Fibroblast of mammary gland (primary cell): ENCODE results near the gene PCP2.

Experiments used
- DNase-seq: peaks from one replicate; pipeline ENCODE4 v3.0.0-alpha.2; 2010; ENCODE audit warnings: low read depth
- H3K4me3 ChIP-seq: 2 replicates; pipeline ENCODE4 v1.5.1; 2011; ENCODE audit warnings: low read depth, mild to moderate bottlenecking, low read length, moderate library complexity; ENCODE audit not compliant: control insufficient read depth
- TF ChIP-seq, protein P1 (sequence below): conservative IDR thresholded peaks from 2 replicates; pipeline ENCODE4 v1.5.1; 2011; ENCODE audit warnings: low read depth, low read length, inconsistent platforms; ENCODE audit not compliant: control insufficient read depth, insufficient read depth

PCP2 gene

DNA sequence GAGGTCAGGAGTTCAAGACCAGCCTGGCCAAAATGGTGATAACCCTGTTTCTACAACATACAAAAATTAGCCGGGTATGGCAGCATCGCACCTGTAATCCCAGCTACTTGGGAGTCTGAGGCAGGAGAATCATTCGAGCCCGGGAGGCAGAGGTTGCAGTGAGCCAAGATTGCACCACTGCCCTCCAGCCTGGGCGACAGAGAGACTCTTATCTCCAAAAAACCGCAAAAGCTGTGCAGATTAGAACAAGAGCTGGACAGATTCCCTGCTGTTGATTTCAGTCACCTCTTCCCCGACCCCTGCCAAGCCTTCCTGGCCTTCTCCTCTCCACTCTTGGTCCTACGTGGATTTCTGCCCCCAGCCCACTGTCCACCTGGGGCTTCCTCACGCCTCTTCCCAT lies 29.6 kb downstream of the PCP2 start:
- no peak overlapping the region for H3K4me3 ChIP-seq
- DNase-seq: no peak
- TF ChIP-seq, protein P1, sequence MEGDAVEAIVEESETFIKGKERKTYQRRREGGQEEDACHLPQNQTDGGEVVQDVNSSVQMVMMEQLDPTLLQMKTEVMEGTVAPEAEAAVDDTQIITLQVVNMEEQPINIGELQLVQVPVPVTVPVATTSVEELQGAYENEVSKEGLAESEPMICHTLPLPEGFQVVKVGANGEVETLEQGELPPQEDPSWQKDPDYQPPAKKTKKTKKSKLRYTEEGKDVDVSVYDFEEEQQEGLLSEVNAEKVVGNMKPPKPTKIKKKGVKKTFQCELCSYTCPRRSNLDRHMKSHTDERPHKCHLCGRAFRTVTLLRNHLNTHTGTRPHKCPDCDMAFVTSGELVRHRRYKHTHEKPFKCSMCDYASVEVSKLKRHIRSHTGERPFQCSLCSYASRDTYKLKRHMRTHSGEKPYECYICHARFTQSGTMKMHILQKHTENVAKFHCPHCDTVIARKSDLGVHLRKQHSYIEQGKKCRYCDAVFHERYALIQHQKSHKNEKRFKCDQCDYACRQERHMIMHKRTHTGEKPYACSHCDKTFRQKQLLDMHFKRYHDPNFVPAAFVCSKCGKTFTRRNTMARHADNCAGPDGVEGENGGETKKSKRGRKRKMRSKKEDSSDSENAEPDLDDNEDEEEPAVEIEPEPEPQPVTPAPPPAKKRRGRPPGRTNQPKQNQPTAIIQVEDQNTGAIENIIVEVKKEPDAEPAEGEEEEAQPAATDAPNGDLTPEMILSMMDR: no peak

DNA sequence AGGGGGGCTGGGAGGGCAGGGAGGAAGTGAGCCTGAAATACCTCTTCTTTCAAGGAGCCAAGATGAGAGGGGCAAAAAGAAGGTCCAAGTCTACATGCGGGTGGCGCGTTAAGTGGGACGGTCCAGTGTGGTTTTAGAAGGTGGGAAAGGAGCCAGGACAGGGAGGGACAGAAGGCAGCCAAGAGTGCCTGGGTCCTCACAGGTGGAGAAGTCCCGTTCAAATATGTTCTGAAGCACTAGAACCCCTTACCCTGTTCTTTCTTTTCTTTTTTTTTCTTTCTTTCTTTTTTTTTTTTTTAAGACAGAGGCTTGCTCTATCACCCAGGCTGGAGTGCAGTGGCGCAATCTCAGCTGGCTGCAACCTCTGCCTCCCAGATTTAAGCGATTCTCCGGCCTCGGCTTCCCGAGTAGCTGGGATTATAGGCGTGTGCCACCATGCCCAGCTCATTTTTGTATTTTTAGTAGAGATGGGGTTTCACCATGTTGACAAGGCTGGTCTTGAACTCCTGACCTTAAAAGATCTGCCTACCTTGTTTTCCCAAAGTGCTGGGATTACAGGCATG lies 30.5 kb downstream of the PCP2 start:
- TF ChIP-seq, protein P1: no peak
- DNase-seq: no peak
- H3K4me3 ChIP-seq: no peak overlapping the region

DNA sequence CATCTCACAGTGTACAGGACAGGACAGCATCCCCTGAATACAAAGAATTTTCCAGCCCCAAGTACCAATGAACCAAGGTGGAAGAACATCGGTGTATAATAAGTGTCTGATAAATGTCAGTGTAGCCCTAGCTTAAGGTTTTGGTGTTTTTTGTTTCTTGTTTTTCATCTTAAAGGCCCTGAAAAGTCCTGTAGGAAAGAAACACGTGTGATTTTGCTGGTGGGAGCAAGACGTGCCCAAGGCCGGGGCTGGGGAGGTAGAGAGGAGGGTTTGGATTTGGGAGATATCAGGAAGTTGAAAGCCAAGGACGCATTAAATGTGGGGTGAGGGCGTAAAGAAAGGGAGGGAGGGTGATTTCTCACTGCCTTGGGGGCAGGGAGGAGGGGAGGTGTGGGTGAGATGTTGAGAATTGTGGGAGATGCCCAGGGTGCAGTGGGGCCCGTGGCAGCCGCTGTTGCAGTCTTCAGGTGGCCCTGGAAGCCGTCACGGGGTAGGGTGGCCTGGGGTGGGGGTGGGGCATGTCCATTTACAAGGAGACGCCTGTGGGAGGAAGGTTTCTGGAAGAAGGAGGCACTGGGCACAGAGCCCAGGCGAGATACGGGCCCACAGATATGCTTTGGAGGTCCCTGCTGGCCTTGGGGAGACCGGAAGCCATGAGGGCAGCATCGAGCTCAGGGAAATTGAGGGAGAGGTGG lies 31.1 kb downstream of the PCP2 start:
- H3K4me3 ChIP-seq: no peak overlapping the region
- TF ChIP-seq, protein P1: no peak
- no peak for DNase-seq

- TF ChIP-seq, protein P1: no peak
- DNase-seq: no peak
- H3K4me3 ChIP-seq: no peak overlapping the region
Observed at GRCh38 chr19:7600721-7601120, 32.8 kb downstream of the PCP2 start.

DNA sequence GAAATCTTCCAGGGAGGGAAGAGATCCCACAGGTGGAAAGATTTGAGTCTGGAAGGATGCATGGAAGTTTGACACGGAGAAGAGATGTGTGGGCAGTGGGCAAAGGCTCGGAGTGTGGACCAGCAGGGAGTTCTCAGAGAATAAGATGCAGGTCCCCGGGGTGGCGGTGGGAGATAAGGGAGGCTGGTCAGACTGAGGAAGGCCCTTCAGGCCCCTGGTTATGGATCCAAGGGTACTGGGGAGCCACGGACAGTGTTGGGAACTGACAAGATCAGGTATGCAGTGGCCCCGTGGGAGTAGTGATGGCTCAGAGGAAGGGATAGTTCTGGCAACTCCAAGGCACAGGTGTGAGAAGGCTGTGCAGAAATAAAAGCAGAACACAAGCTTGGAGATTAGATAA lies 35.3 kb downstream of the PCP2 start:
- TF ChIP-seq, protein P1: no peak
- no peak for DNase-seq
- H3K4me3 ChIP-seq: no peak overlapping the region

GRCh38 chr19:7597689-7598088 lies 35.8 kb downstream of the PCP2 start:
- DNase-seq: peak; percentile 7
- TF ChIP-seq, protein P1: no peak
- H3K4me3 ChIP-seq: no peak overlapping the region
